Liver (tissue), 9 donors: Measurements from ENCODE around the gene PRKAB1. TPM values are rescaled to one million over a fixed set of nuclear protein-coding genes. Genes with fewer than 3 reads are reported as not detected.

Experiments
- DNase-seq: peaks from one replicate; pipeline ENCODE4 v3.0.0-alpha.2; 2017; ENCODE audit warnings: low spot score
- H3K27ac ChIP-seq, 2 donors: one replicate each; pipeline ENCODE4 v1.7.0; 2013; ENCODE audit warnings: inconsistent platforms in 2 of 2, low read length in 2 of 2, control low read depth in 1 of 2, low read depth in 1 of 2, mild to moderate bottlenecking in 1 of 2
- H3K27me3 ChIP-seq, 4 donors: one replicate each; pipeline versions ENCODE4 v1.6.1 to v1.7.0; 2013; ENCODE audit warnings: low read length in 3 of 4, inconsistent platforms in 1 of 4, mild to moderate bottlenecking in 1 of 4, moderate library complexity in 1 of 4; ENCODE audit not compliant: control insufficient read depth in 4 of 4, insufficient read depth in 4 of 4
- H3K36me3 ChIP-seq, 4 donors: one replicate each; pipeline versions ENCODE4 v1.6.1 to v1.7.0; 2013; ENCODE audit warnings: low read length in 3 of 4, mild to moderate bottlenecking in 3 of 4, low read depth in 1 of 4, moderate library complexity in 1 of 4; ENCODE audit not compliant: control insufficient read depth in 4 of 4, insufficient read depth in 3 of 4
- H3K4me1 ChIP-seq, 4 donors: one replicate each; pipeline versions ENCODE4 v1.6.1 to v1.7.0; 2013; ENCODE audit warnings: low read length in 3 of 4, mild to moderate bottlenecking in 3 of 4, moderate library complexity in 1 of 4; ENCODE audit not compliant: control insufficient read depth in 4 of 4, insufficient read depth in 4 of 4
- H3K4me3 ChIP-seq, 3 donors: one replicate each; pipeline versions ENCODE4 v1.6.1 to v1.7.0; 2013; ENCODE audit warnings: low read length in 3 of 3, control low read depth in 1 of 3, low read depth in 1 of 3, mild to moderate bottlenecking in 1 of 3
- H3K9ac ChIP-seq, 2 donors: one replicate each; pipeline ENCODE4 v1.7.0; 2013; ENCODE audit warnings: low read length in 2 of 2, mild to moderate bottlenecking in 2 of 2, moderate library complexity in 2 of 2, control low read depth in 1 of 2, low read depth in 1 of 2
- H3K9me3 ChIP-seq, 4 donors: one replicate each; pipeline versions ENCODE4 v1.6.1 to v1.7.0; 2013; ENCODE audit warnings: low read length in 3 of 4; ENCODE audit not compliant: control insufficient read depth in 4 of 4
- ATF3 ChIP-seq: IDR thresholded peaks from 2 replicates; pipeline ENCODE4 v1.6.1; 2016; ENCODE audit warnings: antibody characterized with exemption
- EGR1 ChIP-seq, 2 donors: IDR thresholded peaks; 2 replicates each; pipeline ENCODE4 v1.6.1; 2016 to 2018; ENCODE audit warnings: antibody characterized with exemption in 2 of 2, low read depth in 2 of 2
- FOXA1 ChIP-seq: IDR thresholded peaks from 2 replicates; pipeline ENCODE4 v1.6.1; 2016; ENCODE audit warnings: antibody characterized with exemption
- FOXA2 ChIP-seq: IDR thresholded peaks from 2 replicates; pipeline ENCODE4 v1.6.1; 2016; ENCODE audit warnings: antibody characterized with exemption
- GABPA ChIP-seq, 2 donors: IDR thresholded peaks in 1 of 2; conservative IDR thresholded peaks in 1 of 2; 2 replicates each; pipeline ENCODE4 v1.6.1; 2016; ENCODE audit warnings: antibody characterized with exemption in 2 of 2, mild to moderate bottlenecking in 1 of 2, moderate library complexity in 1 of 2
- HNF4A ChIP-seq, 2 donors: conservative IDR thresholded peaks; 2 replicates each; pipeline ENCODE4 v1.6.1; 2016; ENCODE audit warnings: antibody characterized with exemption in 2 of 2, mild to moderate bottlenecking in 2 of 2
- HNF4G ChIP-seq: IDR thresholded peaks from 2 replicates; pipeline ENCODE4 v1.6.1; 2016; ENCODE audit warnings: antibody characterized with exemption
- JUND ChIP-seq, 2 donors: IDR thresholded peaks; 2 replicates each; pipeline ENCODE4 v1.6.1; 2016; ENCODE audit warnings: antibody characterized with exemption in 2 of 2
- NR2F2 ChIP-seq: IDR thresholded peaks from 2 replicates; pipeline ENCODE4 v1.6.1; 2016; ENCODE audit warnings: antibody characterized with exemption
- RAD21 ChIP-seq, 2 donors: IDR thresholded peaks; 2 replicates each; pipeline ENCODE4 v1.6.1; 2016; ENCODE audit warnings: antibody characterized with exemption in 2 of 2, mild to moderate bottlenecking in 2 of 2
- RXRA ChIP-seq, 2 donors: IDR thresholded peaks; 2 replicates each; pipeline ENCODE4 v1.6.1; 2017 to 2018; ENCODE audit warnings: antibody characterized with exemption in 2 of 2, mild to moderate bottlenecking in 1 of 2
- SP1 ChIP-seq: IDR thresholded peaks from 2 replicates; pipeline ENCODE4 v1.6.1; 2018; ENCODE audit warnings: antibody characterized with exemption, mild to moderate bottlenecking
- TAF1 ChIP-seq: conservative IDR thresholded peaks from 2 replicates; pipeline ENCODE4 v1.6.1; 2016; ENCODE audit warnings: antibody characterized with exemption, mild to moderate bottlenecking
- YY1 ChIP-seq: IDR thresholded peaks from 2 replicates; pipeline ENCODE4 v1.6.1; 2016; ENCODE audit warnings: antibody characterized with exemption, mild to moderate bottlenecking
- WGBS: extraction: QIAGEN DNeasy Blood & Tissue Kit; methylation state at CpG from one replicate; pipeline ENCODE4 v1.1.7; 2013; 5-methylcytosine and 5-hydroxymethylcytosine counted together
- polyA plus RNA-seq, 2 donors: library from polyadenylated mRNA; stranded (reverse) in 1 of 2; unstranded in 1 of 2; fragments of 200-250 nt in 1 of 2; fragments of >200 nt in 1 of 2; fragmentation: Nextera tagmentation in 1 of 2; extraction: Ambion mirVana in 1 of 2; gene quantifications; one replicate each; pipeline versions ENCODE4 v1.2.1 to v1.2.3, GENCODE V29; 2013 to 2015
- total RNA-seq, 2 donors: library from RNA; depleted of rRNA; stranded (reverse); fragments of >200 nt; gene quantifications; one replicate each; pipeline ENCODE4 v1.2.3, GENCODE V29; 2014
- TF ChIP-seq, protein P1 (sequence below): fragments of 150-350 bp; IDR thresholded peaks from 2 replicates; pipeline ENCODE4 v1.5.1; 2017; ENCODE audit warnings: improper control_type of control experiment, low read depth, low read length; ENCODE audit not compliant: missing input control
- TF ChIP-seq, protein P2 (sequence below): IDR thresholded peaks from 2 replicates; pipeline ENCODE4 v1.6.1; 2016; ENCODE audit warnings: antibody characterized with exemption
- TF ChIP-seq, protein P3 (sequence below): IDR thresholded peaks from 2 replicates; pipeline ENCODE4 v1.6.1; 2016; ENCODE audit warnings: antibody characterized with exemption
- TF ChIP-seq, protein P4 (sequence below): IDR thresholded peaks from 2 replicates; pipeline ENCODE4 v1.6.1; 2016; ENCODE audit warnings: antibody characterized with exemption, mild to moderate bottlenecking
- donor health status: healthy.
- donor health status: healthy.
- donor health status: healthy.
- donor health status: healthy.
- donor health status: healthy.

Gene PRKAB1
- total and polyA plus RNA-seq, 4 donors = 10.5 to 29.9 (median 11.3) TPM

DNA sequence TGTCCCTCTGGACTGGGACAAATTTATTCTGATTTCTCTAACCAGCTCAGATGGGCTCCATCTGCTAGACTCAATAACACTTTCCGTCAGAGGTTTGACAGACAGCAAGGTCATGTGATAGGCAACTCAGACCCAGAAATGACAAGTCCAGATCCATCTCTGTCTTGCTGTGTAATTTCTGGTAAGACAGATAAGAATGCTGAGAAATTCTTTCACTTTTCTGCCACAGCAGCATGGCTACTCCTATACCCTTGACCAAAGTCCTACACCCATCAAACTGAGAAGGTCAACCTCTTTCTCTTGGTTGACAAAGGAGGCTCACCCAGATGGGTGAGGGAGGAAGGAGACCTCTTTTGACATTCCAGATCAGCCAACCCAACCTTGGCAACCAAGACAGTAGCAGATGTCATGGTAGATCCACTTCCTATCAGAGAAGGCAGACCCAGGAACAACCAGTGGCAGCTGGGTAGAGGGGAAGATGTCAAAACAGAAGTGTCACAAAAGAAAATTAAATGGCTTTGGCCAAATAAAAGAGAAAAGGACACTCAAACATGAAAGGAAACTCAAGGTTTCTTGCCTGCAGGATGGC lies 36.9 kb upstream of the PRKAB1 start:
- no peak overlapping the region for H3K9ac ChIP-seq
- H3K4me3 ChIP-seq = no peak overlapping the region
- no peaks in the 10 kb centered on the region for H3K9me3 ChIP-seq
- H3K36me3 ChIP-seq = no peaks in the 10 kb centered on the region
- WGBS = 94% methylated on average over 1 of the region's 1 CpG
- no peak overlapping the region for H3K27ac ChIP-seq
- DNase-seq = no peak
- no peaks in the 10 kb centered on the region for H3K27me3 ChIP-seq
- TF ChIP-seq, protein P1, sequence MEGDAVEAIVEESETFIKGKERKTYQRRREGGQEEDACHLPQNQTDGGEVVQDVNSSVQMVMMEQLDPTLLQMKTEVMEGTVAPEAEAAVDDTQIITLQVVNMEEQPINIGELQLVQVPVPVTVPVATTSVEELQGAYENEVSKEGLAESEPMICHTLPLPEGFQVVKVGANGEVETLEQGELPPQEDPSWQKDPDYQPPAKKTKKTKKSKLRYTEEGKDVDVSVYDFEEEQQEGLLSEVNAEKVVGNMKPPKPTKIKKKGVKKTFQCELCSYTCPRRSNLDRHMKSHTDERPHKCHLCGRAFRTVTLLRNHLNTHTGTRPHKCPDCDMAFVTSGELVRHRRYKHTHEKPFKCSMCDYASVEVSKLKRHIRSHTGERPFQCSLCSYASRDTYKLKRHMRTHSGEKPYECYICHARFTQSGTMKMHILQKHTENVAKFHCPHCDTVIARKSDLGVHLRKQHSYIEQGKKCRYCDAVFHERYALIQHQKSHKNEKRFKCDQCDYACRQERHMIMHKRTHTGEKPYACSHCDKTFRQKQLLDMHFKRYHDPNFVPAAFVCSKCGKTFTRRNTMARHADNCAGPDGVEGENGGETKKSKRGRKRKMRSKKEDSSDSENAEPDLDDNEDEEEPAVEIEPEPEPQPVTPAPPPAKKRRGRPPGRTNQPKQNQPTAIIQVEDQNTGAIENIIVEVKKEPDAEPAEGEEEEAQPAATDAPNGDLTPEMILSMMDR = no peak
- TF ChIP-seq RXRA (IDR thresholded peaks at IDR 0.05) (no peak), RAD21 (IDR thresholded peaks at IDR 0.05) (no peak), FOXA1 (no peak), EGR1 (IDR thresholded peaks at IDR 0.05; ENCODE audit: low read depth in 2 of 2) (no peak)
- H3K4me1 ChIP-seq = peaks cover 0 to 15% (median 13%) of the 10 kb centered on the region in 4 donors

- Histone ChIP-seq H3K4me1 (peaks cover 0 to 8% (median 7%) of the 10 kb centered on the region in 4 donors), H3K4me3 (no peak overlapping the region), H3K9ac (no peak overlapping the region), H3K36me3 (no peaks in the 10 kb centered on the region), H3K27me3 (no peaks in the 10 kb centered on the region), H3K9me3 (no peaks in the 10 kb centered on the region), H3K27ac (no peak overlapping the region)
- 87% methylated on average over 4 of the region's 4 CpGs for WGBS
- TF ChIP-seq SP1 (no peak), HNF4A (conservative IDR thresholded peaks at IDR 0.05) (no peak), YY1 (no peak), FOXA2 (no peak), RAD21 (IDR thresholded peaks at IDR 0.05) (no peak), JUND (IDR thresholded peaks at IDR 0.05) (no peak), EGR1 (IDR thresholded peaks at IDR 0.05; ENCODE audit: low read depth in 2 of 2) (no peak), HNF4G (no peak), FOXA1 (no peak), GABPA (IDR thresholded peaks at IDR 0.05 in 1 of 2, conservative IDR thresholded peaks at IDR 0.05 in 1 of 2) (no peak), RXRA (IDR thresholded peaks at IDR 0.05) (no peak), ATF3 (no peak), TAF1 (no peak), NR2F2 (no peak)
- TF ChIP-seq, protein P2, sequence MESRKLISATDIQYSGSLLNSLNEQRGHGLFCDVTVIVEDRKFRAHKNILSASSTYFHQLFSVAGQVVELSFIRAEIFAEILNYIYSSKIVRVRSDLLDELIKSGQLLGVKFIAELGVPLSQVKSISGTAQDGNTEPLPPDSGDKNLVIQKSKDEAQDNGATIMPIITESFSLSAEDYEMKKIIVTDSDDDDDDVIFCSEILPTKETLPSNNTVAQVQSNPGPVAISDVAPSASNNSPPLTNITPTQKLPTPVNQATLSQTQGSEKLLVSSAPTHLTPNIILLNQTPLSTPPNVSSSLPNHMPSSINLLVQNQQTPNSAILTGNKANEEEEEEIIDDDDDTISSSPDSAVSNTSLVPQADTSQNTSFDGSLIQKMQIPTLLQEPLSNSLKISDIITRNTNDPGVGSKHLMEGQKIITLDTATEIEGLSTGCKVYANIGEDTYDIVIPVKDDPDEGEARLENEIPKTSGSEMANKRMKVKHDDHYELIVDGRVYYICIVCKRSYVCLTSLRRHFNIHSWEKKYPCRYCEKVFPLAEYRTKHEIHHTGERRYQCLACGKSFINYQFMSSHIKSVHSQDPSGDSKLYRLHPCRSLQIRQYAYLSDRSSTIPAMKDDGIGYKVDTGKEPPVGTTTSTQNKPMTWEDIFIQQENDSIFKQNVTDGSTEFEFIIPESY = no peak
- TF ChIP-seq, protein P1 = no peak
- TF ChIP-seq, protein P3, sequence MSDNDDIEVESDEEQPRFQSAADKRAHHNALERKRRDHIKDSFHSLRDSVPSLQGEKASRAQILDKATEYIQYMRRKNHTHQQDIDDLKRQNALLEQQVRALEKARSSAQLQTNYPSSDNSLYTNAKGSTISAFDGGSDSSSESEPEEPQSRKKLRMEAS = no peak
- TF ChIP-seq, protein P4, sequence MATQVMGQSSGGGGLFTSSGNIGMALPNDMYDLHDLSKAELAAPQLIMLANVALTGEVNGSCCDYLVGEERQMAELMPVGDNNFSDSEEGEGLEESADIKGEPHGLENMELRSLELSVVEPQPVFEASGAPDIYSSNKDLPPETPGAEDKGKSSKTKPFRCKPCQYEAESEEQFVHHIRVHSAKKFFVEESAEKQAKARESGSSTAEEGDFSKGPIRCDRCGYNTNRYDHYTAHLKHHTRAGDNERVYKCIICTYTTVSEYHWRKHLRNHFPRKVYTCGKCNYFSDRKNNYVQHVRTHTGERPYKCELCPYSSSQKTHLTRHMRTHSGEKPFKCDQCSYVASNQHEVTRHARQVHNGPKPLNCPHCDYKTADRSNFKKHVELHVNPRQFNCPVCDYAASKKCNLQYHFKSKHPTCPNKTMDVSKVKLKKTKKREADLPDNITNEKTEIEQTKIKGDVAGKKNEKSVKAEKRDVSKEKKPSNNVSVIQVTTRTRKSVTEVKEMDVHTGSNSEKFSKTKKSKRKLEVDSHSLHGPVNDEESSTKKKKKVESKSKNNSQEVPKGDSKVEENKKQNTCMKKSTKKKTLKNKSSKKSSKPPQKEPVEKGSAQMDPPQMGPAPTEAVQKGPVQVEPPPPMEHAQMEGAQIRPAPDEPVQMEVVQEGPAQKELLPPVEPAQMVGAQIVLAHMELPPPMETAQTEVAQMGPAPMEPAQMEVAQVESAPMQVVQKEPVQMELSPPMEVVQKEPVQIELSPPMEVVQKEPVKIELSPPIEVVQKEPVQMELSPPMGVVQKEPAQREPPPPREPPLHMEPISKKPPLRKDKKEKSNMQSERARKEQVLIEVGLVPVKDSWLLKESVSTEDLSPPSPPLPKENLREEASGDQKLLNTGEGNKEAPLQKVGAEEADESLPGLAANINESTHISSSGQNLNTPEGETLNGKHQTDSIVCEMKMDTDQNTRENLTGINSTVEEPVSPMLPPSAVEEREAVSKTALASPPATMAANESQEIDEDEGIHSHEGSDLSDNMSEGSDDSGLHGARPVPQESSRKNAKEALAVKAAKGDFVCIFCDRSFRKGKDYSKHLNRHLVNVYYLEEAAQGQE = no peak
- no peak for DNase-seq
Observed at GRCh38 chr12:119631930-119632678, 35.8 kb upstream of the PRKAB1 start.
